Endodermal cell (in vitro differentiated cells): ENCODE results near the gene PLEKHG5. TPM values are rescaled to one million over a fixed set of nuclear protein-coding genes. Genes with fewer than 3 reads are reported as not detected.
A peak's percentile ranks its signal among the peaks of the same experiment; 100 is the strongest.

Experiments
- DNase-seq: peaks from one replicate; pipeline ENCODE4 v3.0.0-alpha.2; 2017
- H3K27ac ChIP-seq: 2 replicates; pipeline ENCODE4 v1.5.1; 2013; ENCODE audit warnings: mild to moderate bottlenecking, low read depth, low read length, moderate library complexity
- H3K27me3 ChIP-seq: 2 replicates; pipeline ENCODE4 v1.6.1; 2013; ENCODE audit warnings: mild to moderate bottlenecking, low read length, moderate library complexity; ENCODE audit not compliant: insufficient read depth, control insufficient read depth, poor library complexity, severe bottlenecking
- H3K36me3 ChIP-seq: 2 replicates; pipeline ENCODE4 v1.7.0; 2013; ENCODE audit warnings: mild to moderate bottlenecking, low read length, moderate library complexity; ENCODE audit not compliant: control insufficient read depth, insufficient read depth
- H3K4me1 ChIP-seq: one replicate; pipeline ENCODE4 v1.7.0; 2013; ENCODE audit warnings: low read length; ENCODE audit not compliant: control insufficient read depth, insufficient read depth
- H3K4me3 ChIP-seq: 2 replicates; pipeline ENCODE4 v1.5.1; 2013; ENCODE audit warnings: mild to moderate bottlenecking, low read length, moderate library complexity
- H3K9ac ChIP-seq: 2 replicates; pipeline ENCODE4 v1.6.1; 2013; ENCODE audit warnings: mild to moderate bottlenecking, low read length, moderate library complexity; ENCODE audit not compliant: poor library complexity, severe bottlenecking; ENCODE audit errors: extremely low read depth
- H3K9me3 ChIP-seq: 2 replicates; pipeline ENCODE4 v1.6.1; 2013; ENCODE audit warnings: mild to moderate bottlenecking, low read length, moderate library complexity; ENCODE audit not compliant: control insufficient read depth
- H3K27ac Mint-ChIP-seq: 2 replicates; pipeline ENCODE4 v1.8.0; 2020; ENCODE audit warnings: mixed read lengths
- H3K27me3 Mint-ChIP-seq: 2 replicates; pipeline ENCODE4 v1.8.0; 2021; ENCODE audit warnings: mild to moderate bottlenecking, mixed read lengths; ENCODE audit not compliant: insufficient read depth
- H3K36me3 Mint-ChIP-seq: 2 replicates; pipeline ENCODE4 v1.8.0; 2020; ENCODE audit warnings: low read depth, mixed read lengths
- H3K4me1 Mint-ChIP-seq: 2 replicates; pipeline ENCODE4 v1.8.0; 2020; ENCODE audit warnings: mixed read lengths
- H3K4me3 Mint-ChIP-seq: 2 replicates; pipeline ENCODE4 v1.8.0; 2020; ENCODE audit warnings: mild to moderate bottlenecking, moderate library complexity, mixed read lengths
- H3K9me3 Mint-ChIP-seq: 2 replicates; pipeline ENCODE4 v1.8.0; 2020; ENCODE audit warnings: mild to moderate bottlenecking, mixed read lengths
- CTCF ChIP-seq: fragments of 200-600 bp; sonication (generic); conservative IDR thresholded peaks from 2 replicates; pipeline ENCODE4 v1.5.0; 2021; ENCODE audit warnings: antibody characterized with exemption, mild to moderate bottlenecking
- WGBS, 2 experiments: methylation state at CpG; one replicate each; pipeline versions ENCODE4 v1.1.5 to v1.1.7; 2013; ENCODE audit warnings: missing lambda C conversion rate in 2 of 2, mixed read lengths in 1 of 2; ENCODE audit not compliant: insufficient coverage in 1 of 2, insufficient read length in 1 of 2; 5-methylcytosine and 5-hydroxymethylcytosine counted together
- total RNA-seq, 2 donors: library from RNA; stranded (reverse); fragmentation: NEBNext Ultra II Directional in 1 of 2; extraction: Animal tissue kit (Norgen Biotek cat#: 25700) in 1 of 2; gene quantifications; 2 replicates in 1 of 2; 3 replicates in 1 of 2; pipeline ENCODE4 v1.2.1, GENCODE V29; 2021

PLEKHG5 gene
- total RNA-seq, 2 donors from 2014 or later = 32.6 to 38.8 TPM

GRCh38 chr1:6519935-6520671 is 28.6 kb upstream of the PLEKHG5 start:
- peaks cover 16% of the 10 kb centered on the region for H3K36me3 ChIP-seq
- TF ChIP-seq CTCF = no peak
- Mint-ChIP-seq H3K9me3 (no peaks in the 10 kb centered on the region), H3K27me3 (no peaks in the 10 kb centered on the region), H3K36me3 (peaks cover 12% of the 10 kb centered on the region), H3K27ac (peak overlapping the region; percentile 82), H3K4me3 (no peak overlapping the region), H3K4me1 (peaks cover 13% of the 10 kb centered on the region)
- peaks cover 3% of the 10 kb centered on the region for H3K4me1 ChIP-seq
- no peaks in the 10 kb centered on the region for H3K27me3 ChIP-seq
- H3K9ac ChIP-seq = no peak overlapping the region
- H3K4me3 ChIP-seq = no peak overlapping the region
- H3K9me3 ChIP-seq = no peaks in the 10 kb centered on the region
- peak overlapping the region; percentile 92 for H3K27ac ChIP-seq
- peak; percentile 91 for DNase-seq
- 33 to 49% methylated on average over 12 to 13 of the region's 13 CpGs for WGBS, 2 experiments

- no peak for TF ChIP-seq CTCF
- Mint-ChIP-seq H3K4me3 (no peak overlapping the region), H3K4me1 (peaks cover 13% of the 10 kb centered on the region), H3K36me3 (peaks cover 11% of the 10 kb centered on the region), H3K27ac (peak overlapping the region; percentile 52), H3K27me3 (no peaks in the 10 kb centered on the region), H3K9me3 (no peaks in the 10 kb centered on the region)
- H3K4me3 ChIP-seq = no peak overlapping the region
- H3K4me1 ChIP-seq = peaks cover 3% of the 10 kb centered on the region
- WGBS, 2 experiments = 88 to 90% methylated on average over 10 to 11 of the region's 11 CpGs
- DNase-seq = peak; percentile 65
- no peaks in the 10 kb centered on the region for H3K27me3 ChIP-seq
- peaks cover 15% of the 10 kb centered on the region for H3K36me3 ChIP-seq
- H3K9ac ChIP-seq = no peak overlapping the region
- H3K27ac ChIP-seq = peak overlapping the region; percentile 92
- no peaks in the 10 kb centered on the region for H3K9me3 ChIP-seq
Measured at GRCh38 chr1:6519491-6519934, 28.0 kb upstream of the PLEKHG5 start.

- no peak overlapping the region for H3K27ac Mint-ChIP-seq
- H3K36me3 Mint-ChIP-seq = peaks cover 5% of the 10 kb centered on the region
- no peaks in the 10 kb centered on the region for H3K27me3 Mint-ChIP-seq
- Histone ChIP-seq H3K9me3 (no peaks in the 10 kb centered on the region), H3K4me1 (peaks cover 3% of the 10 kb centered on the region), H3K27ac (peak overlapping the region; percentile 8), H3K36me3 (peaks cover 5% of the 10 kb centered on the region), H3K9ac (no peak overlapping the region), H3K4me3 (no peak overlapping the region), H3K27me3 (no peaks in the 10 kb centered on the region)
- H3K4me3 Mint-ChIP-seq = no peak overlapping the region
- peaks cover 9% of the 10 kb centered on the region for H3K4me1 Mint-ChIP-seq
- no peaks in the 10 kb centered on the region for H3K9me3 Mint-ChIP-seq
- no peak for TF ChIP-seq CTCF
- no peak for DNase-seq
- 87 to 88% methylated on average over 4 to 8 of the region's 8 CpGs for WGBS, 2 experiments
Measured at GRCh38 chr1:6517435-6517851, 26.0 kb upstream of the PLEKHG5 start.
